Measurements from ENCODE around the gene AOPEP.
"Not testable (repeated sequence)": the region's sequence is repeated elsewhere in the genome, so short reads cannot be mapped to it uniquely, and the experiment has no call there.

AOPEP gene

GRCh38 chr9:94819161-94819687 lies 92.7 kb downstream of the AOPEP start:
- DNase-seq: no peak

- DNase-seq: no peak
Observed at GRCh38 chr9:94821098-94821887, 94.8 kb downstream of the AOPEP start.

DNA sequence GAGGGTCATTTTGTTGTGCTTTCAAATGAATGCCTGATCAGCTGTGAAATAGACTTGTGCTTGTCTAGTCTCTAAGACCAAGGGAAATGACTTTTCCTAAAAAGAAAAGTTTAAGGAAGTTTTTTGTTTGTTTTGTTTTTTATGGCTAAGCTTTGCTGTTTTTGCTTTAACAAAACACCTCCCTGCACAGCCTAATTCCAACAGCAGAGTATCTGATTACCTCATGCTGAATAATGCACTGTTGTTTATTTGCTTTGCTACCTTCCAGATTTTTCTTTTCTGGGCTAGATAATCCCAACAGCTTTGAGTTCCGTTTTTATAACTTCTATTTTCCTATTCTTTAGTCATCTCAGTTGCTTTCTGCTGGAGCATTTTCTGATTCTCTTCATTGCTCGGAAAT lies 95.8 kb downstream of the AOPEP start:
- DNase-seq: no peak

- no peak for DNase-seq
Observed at GRCh38 chr9:94823710-94824109, 97.2 kb downstream of the AOPEP start.

GRCh38 chr9:94824411-94824810 lies 97.9 kb downstream of the AOPEP start:
- DNase-seq: no peak

- DNase-seq: no peak
Observed at GRCh38 chr9:94824913-94825610, 98.6 kb downstream of the AOPEP start.

DNA sequence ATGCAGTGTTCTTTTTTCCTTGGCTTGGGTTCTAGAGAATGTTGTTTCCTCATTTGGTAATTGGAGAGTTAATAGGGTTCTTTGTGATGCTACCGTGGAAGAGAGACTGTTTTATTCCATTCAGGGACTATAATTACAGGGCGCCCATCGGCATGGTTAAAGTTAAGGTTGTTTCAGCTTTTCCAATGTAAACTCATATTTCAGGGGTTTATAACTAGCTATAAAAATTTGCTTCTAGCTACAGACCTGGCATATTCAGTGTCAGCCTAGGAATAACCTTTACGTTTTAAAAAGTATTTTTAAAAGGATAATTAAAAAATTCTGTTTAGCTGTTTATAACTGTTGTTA lies 99.1 kb downstream of the AOPEP start:
- DNase-seq: no peak

GRCh38 chr9:94826044-94826443 lies 99.5 kb downstream of the AOPEP start:
- no peak for DNase-seq

GRCh38 chr9:94826644-94827410 lies 100.3 kb downstream of the AOPEP start:
- no peak for DNase-seq

DNA sequence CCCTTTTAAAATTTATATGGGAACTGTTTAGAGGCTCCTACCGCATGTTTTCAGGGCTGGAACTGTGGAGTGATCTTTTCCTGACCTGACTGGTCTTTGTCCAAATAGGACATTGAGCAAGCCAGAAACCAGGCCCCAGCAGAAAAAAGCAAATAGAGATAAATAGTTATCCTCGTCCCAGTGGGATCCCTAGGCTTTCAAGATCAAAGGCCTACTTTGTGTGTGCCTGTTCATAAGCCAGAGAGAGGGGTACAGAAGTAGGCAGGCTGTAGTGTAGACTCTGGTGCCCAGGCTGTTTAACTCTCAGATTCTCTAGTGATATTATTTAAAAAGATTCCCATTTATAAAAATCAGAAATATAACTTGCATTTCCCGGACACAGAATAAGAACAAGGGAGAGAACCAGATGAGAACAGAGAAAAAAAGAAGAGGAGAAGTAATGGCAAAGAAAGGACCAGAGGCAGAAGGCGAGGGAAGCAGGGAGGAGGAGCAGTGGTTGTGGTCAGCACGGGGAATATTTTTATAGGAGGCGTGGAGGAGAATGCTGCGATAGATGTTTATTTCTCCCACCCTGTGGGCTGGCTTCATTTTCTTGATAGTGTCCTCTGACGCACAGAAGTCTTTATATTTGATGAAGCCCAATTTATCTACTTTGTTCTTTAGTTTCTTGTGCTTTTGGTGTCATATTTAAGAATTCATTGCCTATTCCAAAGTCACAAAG lies 101.2 kb downstream of the AOPEP start:
- DNase-seq: no peak

DNA sequence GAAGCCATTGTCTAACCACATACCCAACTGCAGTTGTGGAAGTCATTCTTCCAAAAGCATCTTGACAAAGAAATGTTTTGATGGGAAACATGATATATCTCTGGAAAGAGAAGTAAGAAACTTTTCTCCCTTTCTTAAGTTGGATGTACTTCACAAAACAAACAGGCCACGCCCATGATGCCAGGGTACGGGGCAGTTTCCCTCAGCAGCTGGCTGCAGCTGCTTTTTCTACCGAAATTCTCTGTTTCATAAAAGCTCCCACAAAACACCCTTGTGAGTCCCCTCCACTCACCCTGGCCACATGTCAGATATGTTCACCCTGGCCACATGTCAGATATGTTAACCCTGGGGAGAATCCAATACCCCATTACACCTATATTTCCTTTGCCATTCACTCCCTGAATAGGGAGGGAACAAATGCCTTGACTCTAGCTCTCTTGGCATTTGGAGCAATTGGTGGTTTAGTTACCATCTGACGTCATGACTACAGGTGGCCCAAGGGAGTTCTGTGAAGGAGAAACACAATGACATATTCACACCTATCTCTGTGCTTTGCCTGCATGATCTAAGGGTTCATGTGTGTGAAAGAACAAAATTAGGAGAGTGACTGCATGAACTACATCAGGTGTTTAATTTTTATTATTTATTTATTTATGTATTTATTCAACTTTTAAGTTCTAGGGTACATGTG lies 103.0 kb downstream of the AOPEP start:
- no peak for DNase-seq

GRCh38 chr9:94830071-94830604 lies 103.6 kb downstream of the AOPEP start:
- not testable (repeated sequence) for DNase-seq

- no peak for DNase-seq
Observed at GRCh38 chr9:94833802-94834201, 107.3 kb downstream of the AOPEP start.

- no peak for DNase-seq
Observed at GRCh38 chr9:94837404-94837803, 110.9 kb downstream of the AOPEP start.

DNA sequence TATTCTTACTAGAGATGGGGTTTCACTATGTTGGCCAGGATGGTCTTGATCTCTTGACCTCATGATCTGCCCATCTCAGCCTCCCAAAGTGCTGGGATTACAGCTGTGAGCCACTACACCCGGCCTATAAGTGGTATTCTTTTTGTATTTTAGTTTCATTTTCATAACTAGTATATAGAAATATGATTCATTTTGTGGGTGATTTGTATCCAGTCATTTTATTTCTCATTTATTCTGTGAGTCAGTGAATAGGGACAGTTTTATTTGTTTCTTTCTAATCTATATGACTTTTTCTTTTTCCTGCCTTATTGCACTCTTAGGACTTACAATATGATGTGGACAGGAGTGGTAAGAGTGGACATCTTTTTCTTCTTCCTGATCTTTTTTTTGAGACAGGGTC lies 112.9 kb downstream of the AOPEP start:
- peak; percentile 47 for DNase-seq

- no peak for DNase-seq
Observed at GRCh38 chr9:94840738-94841137, 114.2 kb downstream of the AOPEP start.

GRCh38 chr9:94843134-94843533 lies 116.6 kb downstream of the AOPEP start:
- DNase-seq: no peak

GRCh38 chr9:94846739-94847138 lies 120.2 kb downstream of the AOPEP start:
- no peak for DNase-seq

DNA sequence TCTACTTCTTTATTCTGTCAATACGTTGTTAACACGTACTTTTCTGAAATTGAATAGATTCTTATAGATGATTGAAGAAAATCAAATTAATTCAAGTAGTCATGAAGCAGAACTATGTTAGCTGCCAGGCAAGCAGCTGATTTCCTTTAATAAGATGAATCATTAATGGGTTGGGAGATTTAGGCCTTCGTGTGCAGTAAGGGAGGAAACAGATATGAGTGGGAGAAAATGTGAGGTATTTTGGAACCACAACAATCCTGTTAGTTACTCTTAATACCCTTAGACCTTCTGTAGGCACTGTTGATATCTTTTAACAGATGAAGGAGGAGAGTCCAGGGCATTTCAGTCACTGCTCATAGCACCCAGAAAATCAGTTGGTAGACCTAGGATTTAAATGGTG lies 121.0 kb downstream of the AOPEP start:
- peak; percentile 18 for DNase-seq

- not testable (repeated sequence) for DNase-seq
Observed at GRCh38 chr9:94848791-94849190, 122.3 kb downstream of the AOPEP start.

DNA sequence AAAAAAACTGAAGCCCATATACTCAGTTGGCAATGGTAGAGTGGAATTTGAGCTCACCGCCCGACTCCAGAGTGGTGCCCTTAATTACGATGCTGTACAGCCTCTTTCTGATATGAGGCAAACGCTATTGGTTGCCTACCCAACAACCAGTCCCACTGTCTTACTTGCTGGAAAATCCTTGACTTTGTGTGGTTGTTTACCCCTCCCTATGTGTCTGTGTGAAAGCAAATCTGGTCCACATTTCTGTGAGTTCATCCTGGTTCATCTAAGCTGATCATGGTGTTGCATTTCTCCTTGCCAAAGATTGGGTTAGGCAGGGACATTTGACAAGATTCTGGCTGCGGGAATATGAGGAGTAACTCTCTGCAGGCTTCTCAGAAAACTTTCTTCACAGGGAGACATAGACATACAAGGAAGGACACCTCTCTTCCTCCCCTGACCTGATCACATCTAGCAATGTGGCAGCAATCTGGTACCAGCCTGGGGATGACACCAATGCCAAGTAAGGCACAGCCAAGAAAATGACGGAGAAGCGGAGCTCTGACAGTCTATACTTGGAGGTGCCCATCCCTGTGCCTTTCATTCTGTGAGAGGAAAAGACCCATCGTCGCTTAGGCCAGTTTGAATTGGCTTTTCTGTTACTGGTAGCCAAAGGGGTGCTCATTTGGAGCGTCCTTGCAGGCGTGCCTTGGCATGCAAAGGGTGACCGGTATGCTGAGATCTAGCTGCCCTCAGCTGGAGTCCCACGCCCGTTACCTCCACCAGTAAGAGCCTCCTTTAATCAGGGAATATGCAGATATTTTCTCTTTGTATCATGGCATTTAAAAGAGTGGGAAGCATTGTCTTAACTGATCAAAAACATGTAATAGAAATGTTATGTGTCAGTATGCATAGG lies 124.3 kb downstream of the AOPEP start:
- no peak for DNase-seq
